Stimulated activated CD4-positive, alpha-beta T cell treated with anti-CD3 and anti-CD28 coated beads, Interleukin-12 subunit alpha, Interleukin-12 subunit beta, amount 100 ng/mL, for 48 hours (primary cell): Measurements from ENCODE around the gene KCNMA1.

Source experiments
- DNase-seq, 3 donors: peaks; one replicate each; pipeline ENCODE4 v3.0.0-alpha.2; 2020; ENCODE audit warnings: low read depth in 2 of 3, low spot score in 1 of 3

KCNMA1 gene

DNA sequence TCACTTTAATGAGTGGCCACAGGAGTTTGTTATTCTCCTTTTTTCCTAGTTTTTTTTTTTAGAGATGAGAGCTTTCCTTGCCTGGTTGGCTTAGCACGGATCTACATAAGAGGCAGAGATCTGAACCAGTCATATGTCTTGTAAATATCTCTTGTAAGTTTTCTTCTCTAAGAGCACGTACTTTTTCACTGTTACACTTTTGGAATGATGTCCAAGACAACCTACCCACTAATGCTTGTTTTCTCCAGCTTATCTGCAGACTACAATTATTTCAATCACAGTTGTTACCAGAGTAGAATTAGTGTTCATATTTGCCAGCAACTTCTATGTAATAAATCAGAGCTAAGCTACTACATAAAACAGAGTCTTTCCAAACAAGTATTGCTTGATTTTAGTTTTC is 444.6 kb downstream of the KCNMA1 start:
- DNase-seq = no peak

DNA sequence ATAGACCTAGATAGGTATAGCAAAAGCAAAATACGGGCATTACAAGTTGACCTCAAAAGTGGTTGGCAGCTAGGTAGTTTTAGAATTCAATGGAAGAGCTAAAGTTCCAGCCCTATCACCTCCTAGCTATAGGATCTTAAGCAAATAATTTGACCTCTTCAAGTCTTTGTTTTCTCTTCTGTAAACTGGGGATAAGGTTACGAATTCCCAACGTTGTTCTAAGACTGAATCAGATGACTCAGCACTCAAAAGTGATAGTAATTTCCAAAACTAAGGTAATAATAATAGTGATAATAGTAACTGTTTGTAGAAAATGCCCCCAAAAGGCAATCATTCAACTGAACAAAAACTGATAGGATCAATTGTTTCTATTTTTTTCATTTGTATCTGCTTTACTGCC is 445.2 kb downstream of the KCNMA1 start:
- no peak for DNase-seq

DNA sequence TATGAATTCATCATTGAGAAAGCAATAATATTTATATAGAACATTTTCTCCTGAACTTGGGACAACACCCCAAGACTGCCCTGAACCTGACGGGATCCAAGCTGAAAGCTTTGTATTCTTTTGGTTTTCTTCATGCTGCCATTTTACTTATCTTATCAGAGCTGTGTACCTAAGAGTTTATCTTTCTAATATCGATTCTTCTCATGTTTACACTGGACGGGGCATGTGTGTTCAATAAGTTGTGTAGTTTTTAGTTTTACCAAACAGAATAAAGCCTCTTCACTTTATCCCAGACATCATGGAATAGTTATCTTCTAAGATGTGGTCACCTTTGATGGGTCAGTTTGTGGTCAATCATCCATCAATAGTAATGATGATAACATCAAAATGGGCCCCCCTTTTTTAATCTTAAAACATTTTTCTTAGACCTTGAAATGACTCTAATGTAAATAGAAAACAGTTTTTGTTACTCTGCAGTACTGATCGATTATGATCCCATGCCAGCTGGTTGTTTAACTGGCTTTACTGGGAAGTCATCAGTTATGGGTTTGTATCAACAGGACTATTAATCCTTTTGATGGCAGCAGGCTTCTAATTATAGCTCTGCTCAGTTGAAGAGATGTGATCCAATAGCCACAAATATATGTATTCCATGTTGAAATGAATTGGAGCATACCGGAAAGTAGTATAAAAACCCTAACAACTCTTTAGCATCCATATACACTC is 446.1 kb downstream of the KCNMA1 start:
- DNase-seq = no peak

- DNase-seq = no peak
Measured at GRCh38 chr10:77190291-77190690, 447.3 kb downstream of the KCNMA1 start.

- no peak for DNase-seq
Measured at GRCh38 chr10:77189520-77189919, 448.1 kb downstream of the KCNMA1 start.

- DNase-seq = no peak
Measured at GRCh38 chr10:77189075-77189474, 448.5 kb downstream of the KCNMA1 start.

DNA sequence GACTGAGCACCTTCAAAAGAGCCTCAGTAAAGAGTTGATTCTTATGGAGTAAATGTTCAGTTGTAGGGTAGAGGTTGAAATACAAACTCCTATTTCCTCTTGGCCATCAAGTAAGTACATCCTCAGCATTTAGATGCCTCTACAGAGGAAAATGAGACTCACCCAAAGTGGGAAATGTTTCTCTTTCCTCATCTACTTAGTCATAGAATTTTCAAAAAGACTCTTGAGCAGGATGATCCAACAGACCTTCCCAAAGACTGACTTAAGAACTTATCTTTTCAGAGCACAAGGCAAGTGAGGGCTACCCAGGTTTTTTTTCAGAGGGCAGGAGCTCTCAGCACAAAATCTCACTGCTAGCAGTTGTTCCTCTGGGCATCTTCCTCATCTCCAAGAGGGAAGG is 449.1 kb downstream of the KCNMA1 start:
- DNase-seq = no peak

GRCh38 chr10:77188000-77188395 is 449.6 kb downstream of the KCNMA1 start:
- DNase-seq = no peak

GRCh38 chr10:77187376-77187999 is 450.1 kb downstream of the KCNMA1 start:
- DNase-seq = no peak

DNA sequence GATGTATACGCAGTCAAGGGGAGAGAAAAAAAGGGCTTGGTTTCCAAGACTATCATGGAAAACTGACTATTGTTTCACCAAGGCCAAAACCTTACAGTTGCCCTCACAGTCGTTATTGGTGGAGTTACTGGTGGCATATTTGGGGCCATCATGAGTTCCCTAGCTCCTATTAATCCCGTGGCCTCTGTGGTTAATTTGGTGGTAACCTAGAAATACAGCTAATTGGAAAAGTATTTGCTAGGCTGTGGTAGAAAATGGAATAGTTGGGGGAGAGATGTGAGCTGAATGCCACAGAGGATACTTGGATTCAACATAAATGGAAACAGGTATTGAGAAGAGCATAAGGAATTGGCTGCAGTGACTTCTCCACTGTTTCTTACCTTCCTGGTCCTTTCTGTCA is 450.7 kb downstream of the KCNMA1 start:
- DNase-seq = no peak

- no peak for DNase-seq
Measured at GRCh38 chr10:77185696-77186095, 451.9 kb downstream of the KCNMA1 start.

- DNase-seq = no peak
Measured at GRCh38 chr10:77182803-77183202, 454.8 kb downstream of the KCNMA1 start.

DNA sequence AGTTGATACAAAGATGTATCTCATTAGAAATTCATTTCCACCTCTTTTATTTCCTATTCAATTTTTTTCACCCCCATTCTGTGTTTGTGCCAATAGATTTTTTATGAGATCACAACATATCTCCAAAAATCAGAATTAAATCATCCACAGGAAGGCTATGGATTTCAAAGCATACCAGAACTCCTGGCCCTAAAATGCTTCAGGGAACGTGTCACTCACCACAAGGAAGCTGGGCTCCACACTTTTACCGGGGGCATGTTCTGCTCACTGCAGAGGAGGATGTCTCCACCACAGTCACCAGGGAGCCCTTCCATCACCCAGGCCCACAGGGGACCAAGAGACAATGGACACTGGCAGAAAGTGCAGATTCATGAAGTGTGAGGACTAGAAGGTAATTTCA is 456.8 kb downstream of the KCNMA1 start:
- DNase-seq = no peak

DNA sequence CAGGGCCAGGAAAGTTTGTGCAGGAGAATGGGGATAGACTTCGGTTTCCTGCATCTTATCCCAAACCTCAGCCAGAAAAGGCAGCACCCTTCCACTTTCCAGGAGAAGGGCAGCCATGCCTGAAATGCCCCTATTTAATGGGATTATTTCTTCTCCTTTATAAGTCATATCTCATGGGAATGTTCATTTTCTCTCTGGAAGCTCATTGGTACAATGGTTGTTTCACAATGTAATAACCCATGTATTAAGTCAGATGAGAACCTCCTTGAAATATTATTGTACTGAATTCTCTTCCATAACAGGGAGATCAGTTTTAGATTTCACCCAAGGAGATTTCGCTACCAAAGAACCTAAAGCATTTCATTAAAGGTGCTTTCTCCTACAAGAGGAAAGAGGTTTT is 457.5 kb downstream of the KCNMA1 start:
- no peak for DNase-seq

GRCh38 chr10:77179015-77179695 is 458.5 kb downstream of the KCNMA1 start:
- no peak for DNase-seq

DNA sequence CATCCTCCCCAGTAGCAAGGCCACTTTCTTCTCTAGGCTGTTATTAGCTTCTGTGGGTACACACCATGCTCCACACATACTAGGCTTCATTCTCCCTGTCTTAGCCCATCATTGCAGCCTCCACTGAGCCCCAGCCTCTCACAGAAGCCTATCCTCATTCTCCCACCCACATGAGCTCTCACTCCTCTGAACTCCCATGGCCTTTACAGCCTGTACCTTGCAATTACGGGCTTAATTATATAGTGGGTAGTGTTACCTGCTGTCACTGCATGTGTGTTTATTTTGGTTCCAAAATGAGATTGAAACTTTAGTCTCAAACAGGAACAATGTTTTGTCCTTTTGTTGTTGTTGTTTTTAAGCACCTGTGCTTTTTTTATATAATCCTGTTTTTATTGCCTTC is 460.0 kb downstream of the KCNMA1 start:
- DNase-seq = no peak

GRCh38 chr10:77177161-77177560 is 460.4 kb downstream of the KCNMA1 start:
- no peak for DNase-seq

- no peak for DNase-seq
Measured at GRCh38 chr10:77176232-77176631, 461.4 kb downstream of the KCNMA1 start.

- no peak for DNase-seq
Measured at GRCh38 chr10:77175631-77176222, 461.9 kb downstream of the KCNMA1 start.

DNA sequence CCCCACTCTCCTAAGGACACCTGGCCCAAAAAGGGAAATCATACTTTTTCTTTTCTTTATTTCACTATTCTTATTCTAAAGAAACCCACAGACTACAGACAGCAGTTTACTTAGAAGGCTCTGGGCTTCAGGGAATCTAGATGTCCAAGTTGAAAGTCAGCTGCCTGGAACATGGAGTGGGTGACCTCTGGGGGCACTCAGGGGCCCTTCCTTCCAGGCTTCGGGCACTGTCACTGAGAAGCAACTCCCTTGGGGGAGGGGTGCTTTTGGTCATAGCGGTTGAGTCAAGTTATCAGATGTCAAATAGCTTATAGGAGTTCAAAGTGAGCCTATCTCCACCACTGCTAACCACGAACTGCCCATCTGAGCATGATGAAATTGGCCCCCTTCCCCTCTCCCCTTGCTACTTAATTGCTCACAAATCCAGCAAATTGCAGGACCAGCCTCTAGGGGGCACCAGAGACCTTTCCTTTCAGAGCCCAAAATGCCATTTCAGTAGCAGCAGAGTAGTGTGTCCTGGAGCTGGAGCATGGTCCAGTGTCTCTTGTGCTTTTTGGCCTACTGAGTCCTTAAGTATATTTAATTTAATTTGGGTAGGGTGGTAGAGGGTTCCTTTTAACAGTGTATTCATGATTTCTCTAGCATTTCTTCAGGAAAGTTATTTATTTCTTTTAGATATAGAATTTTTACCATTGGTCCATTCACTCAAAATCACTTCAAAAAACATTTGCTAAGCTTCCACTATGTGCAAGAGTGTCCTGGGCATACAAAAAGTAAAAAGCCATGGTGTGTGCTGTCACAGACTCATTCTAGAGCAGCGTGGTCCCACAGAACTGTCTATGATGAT is 463.8 kb downstream of the KCNMA1 start:
- peak; percentile 34 to 68 (median 50) for DNase-seq

- DNase-seq = no peak
Measured at GRCh38 chr10:77172086-77172485, 465.5 kb downstream of the KCNMA1 start.
